BE2C (cell line): Measurements from ENCODE around the gene TDP2.
"Not testable (repeated sequence)": the region's sequence is repeated elsewhere in the genome, so short reads cannot be mapped to it uniquely, and the experiment has no call there.

Source experiments
- DNase-seq: peaks from one replicate; pipeline ENCODE4 v3.0.0-alpha.2; 2020
- H3K27me3 ChIP-seq: fragments of 250-450 bp; sonication (Bioruptor Pico); 2 replicates; pipeline ENCODE4 v1.5.1; 2020; ENCODE audit warnings: mild to moderate bottlenecking
- H3K36me3 ChIP-seq: fragments of 250-450 bp; sonication (Bioruptor Pico); 2 replicates; pipeline ENCODE4 v1.5.1; 2020; ENCODE audit warnings: mild to moderate bottlenecking
- H3K4me1 ChIP-seq: fragments of 250-450 bp; sonication (Bioruptor Pico); 2 replicates; pipeline ENCODE4 v1.5.1; 2020
- H3K4me3 ChIP-seq: 2 replicates; pipeline ENCODE4 v1.5.1; 2011; ENCODE audit warnings: low read depth, low read length
- H3K9me3 ChIP-seq: fragments of 250-450 bp; sonication (Bioruptor Pico); 2 replicates; pipeline ENCODE4 v1.5.1; 2020
- CTCF ChIP-seq: IDR thresholded peaks from 2 replicates; pipeline ENCODE4 v1.5.1; 2012; ENCODE audit warnings: mild to moderate bottlenecking, low read depth, low read length

The TDP2 gene

GRCh38 chr6:24686946-24687345 is 20.2 kb upstream of the TDP2 start:
- no peak for TF ChIP-seq CTCF
- Histone ChIP-seq H3K9me3 (no peaks in the 10 kb centered on the region), H3K36me3 (no peaks in the 10 kb centered on the region), H3K27me3 (no peaks in the 10 kb centered on the region), H3K4me1 (no peaks in the 10 kb centered on the region), H3K4me3 (no peak overlapping the region)
- DNase-seq: no peak

GRCh38 chr6:24686408-24686807 is 19.7 kb upstream of the TDP2 start:
- TF ChIP-seq CTCF: no peak
- DNase-seq: no peak
- no peak overlapping the region for H3K4me3 ChIP-seq
- H3K36me3 ChIP-seq: no peaks in the 10 kb centered on the region
- H3K4me1 ChIP-seq: no peaks in the 10 kb centered on the region
- H3K9me3 ChIP-seq: no peaks in the 10 kb centered on the region
- no peaks in the 10 kb centered on the region for H3K27me3 ChIP-seq

GRCh38 chr6:24683297-24684296 is 16.9 kb upstream of the TDP2 start:
- no peak overlapping the region for H3K4me3 ChIP-seq

GRCh38 chr6:24680582-24680981 is 13.9 kb upstream of the TDP2 start:
- Histone ChIP-seq H3K36me3 (no peaks in the 10 kb centered on the region), H3K4me3 (no peak overlapping the region), H3K9me3 (no peaks in the 10 kb centered on the region), H3K27me3 (no peaks in the 10 kb centered on the region), H3K4me1 (no peaks in the 10 kb centered on the region)
- no peak for DNase-seq
- no peak for TF ChIP-seq CTCF

More at GRCh38 chr6:24683297-24684296, 16.9 kb upstream of the TDP2 start:
- no peaks in the 10 kb centered on the region for H3K36me3 ChIP-seq
- H3K27me3 ChIP-seq: no peaks in the 10 kb centered on the region
- no peaks in the 10 kb centered on the region for H3K4me1 ChIP-seq
- H3K9me3 ChIP-seq: no peaks in the 10 kb centered on the region
- no peak for DNase-seq
- TF ChIP-seq CTCF: no peak

GRCh38 chr6:24678792-24679352 is 12.2 kb upstream of the TDP2 start:
- not testable (repeated sequence) for H3K9me3 ChIP-seq, H3K4me3 ChIP-seq, DNase-seq, H3K27me3 ChIP-seq, H3K4me1 ChIP-seq, H3K36me3 ChIP-seq

- no peaks in the 10 kb centered on the region for H3K27me3 ChIP-seq
- no peaks in the 10 kb centered on the region for H3K36me3 ChIP-seq
- no peak overlapping the region for H3K4me3 ChIP-seq
- no peak for DNase-seq
- peaks cover 3% of the 10 kb centered on the region for H3K9me3 ChIP-seq
- TF ChIP-seq CTCF: no peak
- H3K4me1 ChIP-seq: no peaks in the 10 kb centered on the region
Observed at GRCh38 chr6:24673625-24674024, 6.9 kb upstream of the TDP2 start.
